Measurements from ENCODE around the gene SEMA3E.

DNA sequence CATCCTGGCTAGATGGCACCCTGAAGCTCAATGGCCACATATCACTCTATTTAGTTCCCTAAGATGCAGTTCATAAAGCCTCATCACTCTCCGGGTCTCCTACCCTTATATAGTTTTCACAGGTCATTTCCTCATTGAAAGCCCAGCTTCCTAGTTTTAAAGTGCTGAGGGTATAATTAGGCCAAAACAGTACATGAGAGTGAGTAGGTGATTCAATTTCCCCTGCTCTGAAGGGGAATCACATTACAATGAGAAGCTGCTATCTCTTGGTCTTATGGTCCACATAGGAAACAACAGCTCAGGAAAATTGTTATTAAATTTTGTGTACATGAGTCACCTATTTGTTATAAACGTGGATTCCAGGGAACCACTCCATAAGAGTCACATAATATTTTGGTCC, 162.0 kb downstream of the SEMA3E start:
- no peak for TF ChIP-seq CTCF (IDR thresholded peaks at IDR 0.05; ENCODE audit: insufficient read depth, low read length, poor library complexity, severe bottlenecking)
- TF ChIP-seq EZH2phosphoT487 (conservative IDR thresholded peaks at IDR 0.05; ENCODE audit: low read length) = no peak
